Measurements from ENCODE around the gene NFIX. TPM values are rescaled to one million over a fixed set of nuclear protein-coding genes. Genes with fewer than 3 reads are reported as not detected.

Gene NFIX
- total RNA-seq, 1 experiment from 2014 or later, result 69.7 TPM

DNA sequence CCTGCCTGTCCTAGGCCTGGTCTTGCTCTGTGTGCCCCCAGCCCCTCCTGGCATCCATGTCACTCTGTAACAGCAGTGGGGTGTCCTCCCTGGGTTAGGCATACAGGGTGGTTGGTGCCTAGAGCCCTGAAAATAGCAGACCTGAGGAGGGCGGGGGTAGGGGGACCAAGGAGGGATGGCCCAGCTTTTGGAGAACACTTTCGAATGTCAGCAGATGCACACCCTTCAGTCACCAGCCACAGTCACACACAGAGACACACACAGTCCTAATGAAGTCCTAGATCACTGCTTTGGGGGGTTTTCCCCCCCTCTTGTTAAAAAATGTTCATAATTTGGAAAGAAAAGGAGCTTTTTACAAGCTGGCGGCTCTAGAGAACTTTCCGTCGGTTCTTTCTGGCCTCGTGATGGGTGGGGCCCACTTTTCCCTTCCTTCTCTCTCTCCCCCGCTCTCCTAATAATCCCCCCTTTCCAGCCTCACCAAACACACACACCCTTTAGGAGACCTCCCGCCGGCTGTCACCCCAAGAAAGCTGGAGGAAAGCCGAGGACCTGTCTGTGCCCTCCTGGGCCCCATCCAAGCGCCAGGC lies 59.4 kb downstream of the NFIX start:
- Histone ChIP-seq H3K27me3 (replicated peaks; ENCODE audit: insufficient read depth, low read depth, low read length, poor library complexity) (no peaks in the 10 kb centered on the region), H3K36me3 (ENCODE audit: insufficient read depth, low read length, poor library complexity, severe bottlenecking) (no peaks in the 10 kb centered on the region), H3K27ac (ENCODE audit: low read depth, low read length, poor library complexity, severe bottlenecking) (peak overlapping the region; percentile 72), H3K4me1 (ENCODE audit: insufficient read depth, low read length, poor library complexity, severe bottlenecking) (peaks cover 82% of the 10 kb centered on the region), H3K4me3 (ENCODE audit: low read depth, low read length, poor library complexity, severe bottlenecking) (no peak overlapping the region), H3K9me3 (ENCODE audit: low read depth, low read length, poor library complexity, severe bottlenecking) (no peaks in the 10 kb centered on the region)
- DNase-seq (ENCODE audit: low spot score), result no peak
- BruUV-seq (replicated peaks), result no TSS peak
- TF ChIP-seq, protein P1, sequence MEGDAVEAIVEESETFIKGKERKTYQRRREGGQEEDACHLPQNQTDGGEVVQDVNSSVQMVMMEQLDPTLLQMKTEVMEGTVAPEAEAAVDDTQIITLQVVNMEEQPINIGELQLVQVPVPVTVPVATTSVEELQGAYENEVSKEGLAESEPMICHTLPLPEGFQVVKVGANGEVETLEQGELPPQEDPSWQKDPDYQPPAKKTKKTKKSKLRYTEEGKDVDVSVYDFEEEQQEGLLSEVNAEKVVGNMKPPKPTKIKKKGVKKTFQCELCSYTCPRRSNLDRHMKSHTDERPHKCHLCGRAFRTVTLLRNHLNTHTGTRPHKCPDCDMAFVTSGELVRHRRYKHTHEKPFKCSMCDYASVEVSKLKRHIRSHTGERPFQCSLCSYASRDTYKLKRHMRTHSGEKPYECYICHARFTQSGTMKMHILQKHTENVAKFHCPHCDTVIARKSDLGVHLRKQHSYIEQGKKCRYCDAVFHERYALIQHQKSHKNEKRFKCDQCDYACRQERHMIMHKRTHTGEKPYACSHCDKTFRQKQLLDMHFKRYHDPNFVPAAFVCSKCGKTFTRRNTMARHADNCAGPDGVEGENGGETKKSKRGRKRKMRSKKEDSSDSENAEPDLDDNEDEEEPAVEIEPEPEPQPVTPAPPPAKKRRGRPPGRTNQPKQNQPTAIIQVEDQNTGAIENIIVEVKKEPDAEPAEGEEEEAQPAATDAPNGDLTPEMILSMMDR (conservative IDR thresholded peaks at IDR 0.05; ENCODE audit: low read depth, low read length), result no peak
- no peak for TF ChIP-seq EZH2 (IDR thresholded peaks at IDR 0.05; ENCODE audit: borderline replicate concordance, low read depth, low read length, poor library complexity, severe bottlenecking)
- POLR2A ChIA-PET (ENCODE audit: low non-redundant PET), result no interaction called here
- intact Hi-C loops (cut with micrococcal nuclease; ENCODE audit: unreplicated experiment), result no loop called here
- CTCF ChIA-PET, result interaction anchor here (1.5 kb wide), 1 partner anchor 21 kb away, joined by 6 read pairs; no protein-coding TSS in a partner anchor

DNA sequence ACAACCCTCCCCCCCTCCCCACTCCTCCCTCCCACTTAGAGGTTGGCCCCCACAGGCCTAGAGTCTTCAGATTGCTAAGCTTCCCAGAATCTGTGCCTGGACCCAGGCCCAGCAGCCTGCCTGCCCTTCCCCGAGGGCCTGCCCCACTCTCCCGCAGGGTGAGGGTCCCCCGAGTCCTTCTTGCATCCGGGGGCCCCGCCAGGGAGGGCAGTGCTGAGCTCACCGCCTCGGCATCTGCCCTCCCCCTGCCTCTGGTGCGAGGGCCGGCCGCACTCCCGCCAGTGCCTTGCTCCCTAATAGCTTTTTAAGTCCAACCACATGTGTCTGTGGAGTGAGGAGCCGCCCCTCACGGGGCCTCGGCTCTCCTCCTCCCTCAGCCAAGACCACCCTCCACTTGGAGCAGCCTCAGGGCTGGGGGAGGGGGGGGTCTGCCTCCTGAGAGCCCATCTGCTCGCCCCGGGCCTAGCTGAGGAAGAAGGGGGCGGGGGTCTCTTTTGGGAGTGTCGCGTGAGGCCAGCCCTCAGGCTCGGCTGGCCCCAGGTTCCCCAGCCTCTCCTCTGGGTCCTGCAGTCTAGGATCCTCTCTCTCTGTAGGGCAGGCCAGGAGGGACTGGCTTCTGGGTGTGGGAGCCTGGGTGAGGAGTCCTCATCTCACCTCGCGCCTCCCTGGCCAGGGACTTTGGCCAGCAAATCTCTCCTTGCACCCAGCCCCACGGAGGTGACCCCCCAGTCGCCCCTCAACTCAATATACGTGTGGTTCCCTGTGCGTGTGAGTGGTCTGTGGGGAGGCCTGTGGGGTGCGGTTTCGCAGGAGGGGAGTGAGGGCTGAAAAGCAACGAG lies 60.2 kb downstream of the NFIX start:
- ChIA-PET CTCF (interaction anchor here (1.1 to 1.5 kb wide), 2 partner anchors 21 kb away, joined by 4 to 6 read pairs; no protein-coding TSS in a partner anchor), POLR2A (ENCODE audit: low non-redundant PET) (interaction anchor here (0.6 kb wide), 2 partner anchors 13 to 157 kb away, joined by 3 read pairs; no protein-coding TSS in a partner anchor)
- no TSS peak for BruUV-seq (replicated peaks)
- Histone ChIP-seq H3K4me3 (ENCODE audit: low read depth, low read length, poor library complexity, severe bottlenecking) (no peak overlapping the region), H3K4me1 (ENCODE audit: insufficient read depth, low read length, poor library complexity, severe bottlenecking) (peaks cover 86% of the 10 kb centered on the region), H3K9me3 (ENCODE audit: low read depth, low read length, poor library complexity, severe bottlenecking) (no peaks in the 10 kb centered on the region), H3K27me3 (replicated peaks; ENCODE audit: insufficient read depth, low read depth, low read length, poor library complexity) (no peaks in the 10 kb centered on the region), H3K27ac (ENCODE audit: low read depth, low read length, poor library complexity, severe bottlenecking) (peak overlapping the region; percentile 78), H3K36me3 (ENCODE audit: insufficient read depth, low read length, poor library complexity, severe bottlenecking) (no peaks in the 10 kb centered on the region)
- TF ChIP-seq, protein P1 (conservative IDR thresholded peaks at IDR 0.05; ENCODE audit: low read depth, low read length), result no peak
- TF ChIP-seq EZH2 (IDR thresholded peaks at IDR 0.05; ENCODE audit: borderline replicate concordance, low read depth, low read length, poor library complexity, severe bottlenecking), result no peak
- DNase-seq (ENCODE audit: low spot score), result peak; percentile 29
- intact Hi-C loops (cut with micrococcal nuclease; ENCODE audit: unreplicated experiment), result no loop called here

DNA sequence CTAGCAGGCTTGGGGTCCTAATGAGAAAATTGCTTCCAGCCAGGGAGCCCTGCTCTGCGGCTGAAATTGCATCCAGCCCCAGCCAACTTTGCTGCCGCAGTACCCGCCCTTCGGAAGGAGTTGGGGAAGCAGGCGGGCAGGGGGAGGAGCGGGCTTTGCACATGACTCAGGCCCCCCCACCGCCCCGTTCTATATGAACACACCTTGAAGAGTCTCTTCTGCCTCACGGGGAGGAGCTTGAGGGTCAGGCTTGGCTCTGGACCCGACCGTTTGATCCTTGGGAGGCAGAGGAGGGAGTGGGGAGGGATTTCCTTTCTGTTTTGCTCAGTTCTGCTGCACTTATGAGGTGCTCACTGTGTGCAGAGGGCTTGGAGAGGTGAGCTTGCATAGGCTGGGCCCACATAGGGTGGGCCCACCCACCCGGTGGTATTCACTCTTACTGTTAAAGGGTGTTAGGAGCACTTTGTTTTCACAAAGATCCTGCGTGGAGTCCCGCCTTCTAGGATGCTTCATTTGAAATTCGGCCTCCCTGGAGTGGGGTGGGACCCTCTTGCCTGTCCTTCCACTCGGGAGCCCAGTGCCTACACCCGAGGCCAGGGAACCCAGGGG lies 60.9 kb downstream of the NFIX start:
- intact Hi-C loops (cut with micrococcal nuclease; ENCODE audit: unreplicated experiment), result no loop called here
- Histone ChIP-seq H3K9me3 (ENCODE audit: low read depth, low read length, poor library complexity, severe bottlenecking) (no peaks in the 10 kb centered on the region), H3K36me3 (ENCODE audit: insufficient read depth, low read length, poor library complexity, severe bottlenecking) (no peaks in the 10 kb centered on the region), H3K4me3 (ENCODE audit: low read depth, low read length, poor library complexity, severe bottlenecking) (no peak overlapping the region), H3K4me1 (ENCODE audit: insufficient read depth, low read length, poor library complexity, severe bottlenecking) (peaks cover 90% of the 10 kb centered on the region), H3K27ac (ENCODE audit: low read depth, low read length, poor library complexity, severe bottlenecking) (peak overlapping the region; percentile 78), H3K27me3 (replicated peaks; ENCODE audit: insufficient read depth, low read depth, low read length, poor library complexity) (no peaks in the 10 kb centered on the region)
- no TSS peak for BruUV-seq (replicated peaks)
- ChIA-PET POLR2A (ENCODE audit: low non-redundant PET) (interaction anchor here (0.6 kb wide), 1 partner anchor 157 kb away, joined by 3 read pairs; no protein-coding TSS in a partner anchor), CTCF (interaction anchor here (1.1 kb wide), 1 partner anchor 22 kb away, joined by 4 read pairs; no protein-coding TSS in a partner anchor)
- peak; percentile 26 for DNase-seq (ENCODE audit: low spot score)
- TF ChIP-seq, protein P1 (conservative IDR thresholded peaks at IDR 0.05; ENCODE audit: low read depth, low read length), result no peak
- no peak for TF ChIP-seq EZH2 (IDR thresholded peaks at IDR 0.05; ENCODE audit: borderline replicate concordance, low read depth, low read length, poor library complexity, severe bottlenecking)

Data from A673 (cell line).